A549 (cell line): ENCODE results near the gene INPP5A.

Experiments
- CTCF ChIP-seq: fragments of >200 bp; sonication (Bioruptor Twin); formaldehyde crosslinking; IDR thresholded peaks from 3 replicates; pipeline ENCODE4 v1.5.1; 2016
- E2F6 ChIP-seq: IDR thresholded peaks from 2 replicates; pipeline ENCODE4 v1.6.1; 2012; ENCODE audit warnings: low read depth, borderline replicate concordance
- FOSL2 ChIP-seq, 2 experiments: fragments of 450-650 bp in 1 of 2; fragments of >200 bp in 1 of 2; sonication (Bioruptor Twin) in 1 of 2; formaldehyde crosslinking; IDR thresholded peaks; 2 replicates each; pipeline versions ENCODE4 v1.5.0 to v1.6.1; 2016 to 2020; ENCODE audit warnings: mild to moderate bottlenecking in 1 of 2, moderate library complexity in 1 of 2
- MYC ChIP-seq: IDR thresholded peaks from 2 replicates; pipeline ENCODE4 v1.6.1; 2012; ENCODE audit warnings: mild to moderate bottlenecking, inconsistent platforms, low read length, improper control_type of control experiment, borderline replicate concordance
- POLR2A ChIP-seq: IDR thresholded peaks from 2 replicates; pipeline ENCODE4 v1.6.1; 2012; ENCODE audit warnings: mild to moderate bottlenecking, low read length
- REST ChIP-seq: fragments of 200-600 bp; sonication (generic); IDR thresholded peaks from 2 replicates; pipeline ENCODE4 v1.6.1; 2016; ENCODE audit warnings: antibody characterized with exemption, mild to moderate bottlenecking, moderate library complexity

- no peak for TF ChIP-seq FOSL2 (IDR thresholded peaks at IDR 0.05)
- no peak for TF ChIP-seq FOSL2 (CRISPR knock-in tag; IDR thresholded peaks at IDR 0.05)
- TF ChIP-seq CTCF = no peak
- TF ChIP-seq POLR2A = no peak
- no peak for TF ChIP-seq REST
- TF ChIP-seq MYC = no peak
- TF ChIP-seq E2F6 = no peak
These were observed 166.6 kb downstream of the INPP5A start for GRCh38 chr10:132704008-132704814.
